ENCODE measurements around the gene KCNJ1. TPM values are rescaled to one million over a fixed set of nuclear protein-coding genes. Genes with fewer than 3 reads are reported as not detected.
A peak's percentile ranks its signal among the peaks of the same experiment; 100 is the strongest.

The KCNJ1 gene
- total and polyA plus RNA-seq, 9 of the 15 experiments (the other 6 are each of a cell fraction or from before 2014, with no cell fraction given): not detected

DNA sequence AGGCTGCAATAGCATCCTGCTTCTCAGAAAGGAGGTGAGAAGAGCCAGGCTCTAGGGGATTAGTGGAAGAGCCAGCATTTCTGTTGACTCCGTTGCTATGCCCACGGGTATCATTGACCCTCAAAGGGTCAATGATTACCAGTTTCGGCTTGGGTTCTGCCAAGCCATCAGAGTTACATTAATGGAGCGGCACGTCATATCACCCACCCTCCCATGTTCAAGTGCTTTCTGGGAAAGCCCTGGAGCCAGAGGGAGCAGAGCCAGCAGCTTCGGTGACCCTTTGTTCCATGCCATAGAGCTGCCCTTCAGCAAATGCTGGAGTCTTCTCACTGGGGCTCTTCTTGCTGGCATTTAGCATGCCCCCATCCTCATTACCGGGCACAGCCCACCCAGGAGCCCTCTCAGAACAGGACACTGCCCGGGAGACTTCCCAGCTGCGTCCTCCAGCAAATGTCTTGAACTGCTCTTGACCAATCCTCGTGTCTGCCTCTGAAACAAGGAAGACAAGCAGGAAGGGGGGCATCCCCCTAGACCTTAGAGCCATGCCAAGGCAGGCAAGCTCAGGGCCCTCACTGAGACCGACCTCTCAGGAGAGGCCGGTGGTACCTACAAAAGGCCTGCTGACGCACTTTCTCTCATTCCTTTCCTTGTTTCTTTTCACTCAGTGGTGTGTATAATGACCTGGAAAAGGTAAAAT is 14.6 kb downstream of the KCNJ1 start:
- no TSS peak for BruUV-seq (replicated peaks)
- no peak for FAIRE-seq

GRCh38 chr11:128848815-128849455 is 18.2 kb downstream of the KCNJ1 start:
- H3K4me3 ChIP-seq: no peak overlapping the region
- H3K27ac ChIP-seq (ENCODE audit: extremely low read depth, low read depth, low read length): no peak overlapping the region
- POLR2A ChIA-PET: interaction anchor here (0.6 kb wide), 1 partner anchor 480 kb away, joined by 3 read pairs; no protein-coding TSS in a partner anchor
- H3K27me3 ChIP-seq (ENCODE audit: control insufficient read depth in 2 of 2, insufficient read depth in 2 of 2, low read length in 2 of 2): no peaks in the 10 kb centered on the region
- peak; percentile 46 to 63 (median 60) for DNase-seq (ENCODE audit: extremely low read depth in 1 of 4, low spot score in 3 of 4)
- no TSS peak for BruUV-seq (replicated peaks)
- no peak overlapping the region for H3K4me2 ChIP-seq (ENCODE audit: insufficient read depth, low read length)
- ATAC-seq: peak; percentile 99
- in situ Hi-C loops (cut with MboI): loop anchor here (25.0 kb wide), 1 partner anchor 812 kb away; no protein-coding TSS in a partner anchor
- H3K79me2 ChIP-seq (ENCODE audit: control insufficient read depth, insufficient read depth, low read length): no peaks in the 10 kb centered on the region
- WGBS (ENCODE audit: insufficient coverage, low coverage, missing lambda C conversion rate): 0% methylated on average over 10 of the region's 10 CpGs
- no peaks in the 10 kb centered on the region for H3K4me1 ChIP-seq (replicated peaks in 1 of 2; ENCODE audit: control insufficient read depth in 2 of 2, insufficient read depth in 2 of 2, low read length in 2 of 2)
- H3K9me3 ChIP-seq (replicated peaks; ENCODE audit: control insufficient read depth, insufficient read depth, low read depth, low read length): no peaks in the 10 kb centered on the region
- peak; percentile 54 for FAIRE-seq
- H3K36me3 ChIP-seq (ENCODE audit: control insufficient read depth, insufficient read depth, low read length): no peaks in the 10 kb centered on the region
- no peak overlapping the region for H3K9ac ChIP-seq (ENCODE audit: insufficient read depth in 1 of 2, low read depth in 2 of 2, low read length in 2 of 2)
- H4K20me1 ChIP-seq (replicated peaks; ENCODE audit: control insufficient read depth, insufficient read depth, low read length): no peaks in the 10 kb centered on the region
- CTCF ChIA-PET (ENCODE audit: low intra/inter-chr PET ratio): interaction anchor here (0.7 to 0.8 kb wide), 2 partner anchors 676 to 677 kb away, joined by 4 read pairs; no protein-coding TSS in a partner anchor
- no peaks in the 10 kb centered on the region for H3K9me1 ChIP-seq (ENCODE audit: control insufficient read depth, insufficient read depth, low read length)
- intact Hi-C loops (cut with micrococcal nuclease): no loop called here
- H2AFZ ChIP-seq (ENCODE audit: low read depth, low read length): no peak overlapping the region
- TF ChIP-seq SIN3B (IDR thresholded peaks at IDR 0.05; ENCODE audit: low read depth) (no peak), POLR3G (IDR thresholded peaks at IDR 0.05; ENCODE audit: extremely low read depth, insufficient read length, insufficient replicate concordance) (no peak), ASH1L (IDR thresholded peaks at IDR 0.05; ENCODE audit: borderline replicate concordance, low read depth, partially characterized antibody) (no peak), RAD21 (CRISPR knock-in tag; conservative IDR thresholded peaks at IDR 0.05 in 1 of 2, IDR thresholded peaks at IDR 0.05 in 1 of 2) (peak; percentile 9 to 48; a peak in 2 of 4 replicates), MECOM (CRISPR knock-in tag; IDR thresholded peaks at IDR 0.05) (no peak), EP400 (IDR thresholded peaks at IDR 0.05) (no peak), FUS (optimal IDR thresholded peaks at IDR 0.05; ENCODE audit: low read depth, low read length) (no peak), YY1 (IDR thresholded peaks at IDR 0.05; ENCODE audit: borderline replicate concordance in 1 of 3, control insufficient read depth in 1 of 3, extremely low read depth in 1 of 3, insufficient read depth in 3 of 3, insufficient read length in 1 of 3, insufficient replicate concordance in 2 of 3, low read depth in 1 of 3, low read length in 2 of 3) (peak in 1 of 3 experiments; percentile 26), IRF2 (CRISPR knock-in tag; IDR thresholded peaks at IDR 0.05) (no peak), ZEB2 (IDR thresholded peaks at IDR 0.05) (no peak), GATA2 (CRISPR knock-in tag; IDR thresholded peaks at IDR 0.05) (no peak)

More for the DNA sequence above, 14.6 kb downstream of the KCNJ1 start:
- POLR2A ChIA-PET: no interaction called here
- no peak overlapping the region for H3K9ac ChIP-seq (ENCODE audit: insufficient read depth in 1 of 2, low read depth in 2 of 2, low read length in 2 of 2)
- no peak overlapping the region for H3K4me2 ChIP-seq (ENCODE audit: insufficient read depth, low read length)
- no peaks in the 10 kb centered on the region for H3K4me1 ChIP-seq (replicated peaks in 1 of 2; ENCODE audit: control insufficient read depth in 2 of 2, insufficient read depth in 2 of 2, low read length in 2 of 2)
- no peaks in the 10 kb centered on the region for H3K36me3 ChIP-seq (ENCODE audit: control insufficient read depth, insufficient read depth, low read length)
- no peaks in the 10 kb centered on the region for H3K9me3 ChIP-seq (replicated peaks; ENCODE audit: control insufficient read depth, insufficient read depth, low read depth, low read length)
- DNase-seq (ENCODE audit: extremely low read depth in 1 of 4, low spot score in 3 of 4) (no peak), ATAC-seq (no peak)
- H3K4me3 ChIP-seq: no peak overlapping the region
- intact Hi-C loops (cut with micrococcal nuclease) (no loop called here), in situ Hi-C loops (cut with MboI) (no loop called here)
- no peaks in the 10 kb centered on the region for H3K9me1 ChIP-seq (ENCODE audit: control insufficient read depth, insufficient read depth, low read length)
- CTCF ChIA-PET (ENCODE audit: low intra/inter-chr PET ratio): no interaction called here
- no peak overlapping the region for H2AFZ ChIP-seq (ENCODE audit: low read depth, low read length)
- no peaks in the 10 kb centered on the region for H4K20me1 ChIP-seq (replicated peaks; ENCODE audit: control insufficient read depth, insufficient read depth, low read length)
- H3K27ac ChIP-seq (ENCODE audit: extremely low read depth, low read depth, low read length): no peak overlapping the region
- H3K27me3 ChIP-seq (ENCODE audit: control insufficient read depth in 2 of 2, insufficient read depth in 2 of 2, low read length in 2 of 2): no peaks in the 10 kb centered on the region
- TF ChIP-seq RB1 (IDR thresholded peaks at IDR 0.05; ENCODE audit: low read depth): no peak
- no peak for TF ChIP-seq SMAD2 (IDR thresholded peaks at IDR 0.05; ENCODE audit: low read depth, low read length)
- TF ChIP-seq NCOR1 (IDR thresholded peaks at IDR 0.05): no peak
- H3K79me2 ChIP-seq (ENCODE audit: control insufficient read depth, insufficient read depth, low read length): no peaks in the 10 kb centered on the region
- WGBS (ENCODE audit: insufficient coverage, low coverage, missing lambda C conversion rate): 0% methylated on average over 13 of the region's 13 CpGs
